GM12864 (cell line): ENCODE data around the gene GPC5.

Source experiments
- DNase-seq: peaks from one replicate; pipeline ENCODE4 v3.0.0-alpha.2; 2011; ENCODE audit warnings: low read depth
- H3K4me3 ChIP-seq: 2 replicates; pipeline ENCODE4 v1.5.1; 2011; ENCODE audit warnings: mild to moderate bottlenecking, low read depth, low read length, control low read depth
- TF ChIP-seq, protein P1 (sequence below): IDR thresholded peaks from 2 replicates; pipeline ENCODE4 v1.5.1; 2011; ENCODE audit warnings: low read depth, mild to moderate bottlenecking, moderate library complexity, low read length, control low read depth, inconsistent platforms; ENCODE audit errors: missing control alignments

Gene GPC5

DNA sequence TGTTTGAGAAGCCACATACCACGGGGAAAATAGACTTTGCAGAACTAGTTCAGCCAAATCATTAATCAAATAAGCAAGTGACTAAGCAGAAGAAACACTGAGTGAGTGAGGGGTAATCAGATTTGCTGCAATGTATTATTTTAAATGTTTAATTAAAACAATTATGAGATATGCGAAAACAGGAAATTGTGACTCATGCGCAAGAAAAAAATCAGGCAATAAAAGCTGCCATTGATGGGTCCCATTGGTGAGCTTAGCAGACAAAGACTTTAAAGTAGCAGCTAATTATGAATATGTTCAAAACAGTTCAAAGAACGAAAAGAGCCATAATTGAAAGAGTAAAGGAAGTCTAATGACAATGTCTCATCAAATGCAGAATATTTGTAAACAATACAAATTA lies 644.1 kb downstream of the GPC5 start:
- no peak for DNase-seq
- H3K4me3 ChIP-seq: no peak overlapping the region
- TF ChIP-seq, protein P1, sequence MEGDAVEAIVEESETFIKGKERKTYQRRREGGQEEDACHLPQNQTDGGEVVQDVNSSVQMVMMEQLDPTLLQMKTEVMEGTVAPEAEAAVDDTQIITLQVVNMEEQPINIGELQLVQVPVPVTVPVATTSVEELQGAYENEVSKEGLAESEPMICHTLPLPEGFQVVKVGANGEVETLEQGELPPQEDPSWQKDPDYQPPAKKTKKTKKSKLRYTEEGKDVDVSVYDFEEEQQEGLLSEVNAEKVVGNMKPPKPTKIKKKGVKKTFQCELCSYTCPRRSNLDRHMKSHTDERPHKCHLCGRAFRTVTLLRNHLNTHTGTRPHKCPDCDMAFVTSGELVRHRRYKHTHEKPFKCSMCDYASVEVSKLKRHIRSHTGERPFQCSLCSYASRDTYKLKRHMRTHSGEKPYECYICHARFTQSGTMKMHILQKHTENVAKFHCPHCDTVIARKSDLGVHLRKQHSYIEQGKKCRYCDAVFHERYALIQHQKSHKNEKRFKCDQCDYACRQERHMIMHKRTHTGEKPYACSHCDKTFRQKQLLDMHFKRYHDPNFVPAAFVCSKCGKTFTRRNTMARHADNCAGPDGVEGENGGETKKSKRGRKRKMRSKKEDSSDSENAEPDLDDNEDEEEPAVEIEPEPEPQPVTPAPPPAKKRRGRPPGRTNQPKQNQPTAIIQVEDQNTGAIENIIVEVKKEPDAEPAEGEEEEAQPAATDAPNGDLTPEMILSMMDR: no peak

DNA sequence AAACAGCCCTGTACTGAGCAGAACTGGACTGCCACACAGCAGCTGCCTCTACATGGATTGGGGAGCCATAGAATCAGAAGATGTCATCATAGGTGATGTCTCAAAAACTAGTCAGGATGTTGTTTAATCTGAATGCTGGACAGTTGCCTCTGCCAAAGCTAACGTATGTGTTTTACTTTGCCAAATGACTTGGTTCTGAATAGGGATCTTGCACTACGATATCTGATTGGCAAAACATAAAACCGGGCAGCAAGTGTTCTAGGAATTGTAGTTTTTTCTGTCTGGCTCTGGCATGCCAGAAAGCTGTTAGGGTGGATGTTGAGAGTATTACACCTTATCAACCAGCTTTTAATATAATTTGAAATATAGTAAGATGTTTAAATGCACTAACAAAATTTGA lies 645.9 kb downstream of the GPC5 start:
- H3K4me3 ChIP-seq: no peak overlapping the region
- TF ChIP-seq, protein P1: no peak
- DNase-seq: no peak

DNA sequence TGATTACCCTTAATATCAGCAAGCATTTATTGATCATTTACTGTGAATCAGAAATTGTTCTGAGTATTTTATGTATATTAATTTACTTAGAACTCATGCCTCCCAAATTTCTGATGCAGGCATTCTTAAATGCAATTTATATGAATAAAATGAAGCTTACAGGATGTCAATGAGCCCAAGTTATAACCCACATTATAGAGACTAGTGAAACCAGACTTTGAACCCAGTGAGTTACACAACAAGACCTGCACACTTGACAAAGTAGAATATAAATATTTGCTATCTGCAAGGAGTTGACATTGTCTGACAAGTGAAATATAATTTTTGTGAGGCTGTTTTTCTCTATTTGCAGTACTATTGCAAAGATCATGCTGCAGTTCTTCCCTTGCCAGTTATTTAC lies 656.0 kb downstream of the GPC5 start:
- TF ChIP-seq, protein P1: no peak
- no peak overlapping the region for H3K4me3 ChIP-seq
- no peak for DNase-seq

DNA sequence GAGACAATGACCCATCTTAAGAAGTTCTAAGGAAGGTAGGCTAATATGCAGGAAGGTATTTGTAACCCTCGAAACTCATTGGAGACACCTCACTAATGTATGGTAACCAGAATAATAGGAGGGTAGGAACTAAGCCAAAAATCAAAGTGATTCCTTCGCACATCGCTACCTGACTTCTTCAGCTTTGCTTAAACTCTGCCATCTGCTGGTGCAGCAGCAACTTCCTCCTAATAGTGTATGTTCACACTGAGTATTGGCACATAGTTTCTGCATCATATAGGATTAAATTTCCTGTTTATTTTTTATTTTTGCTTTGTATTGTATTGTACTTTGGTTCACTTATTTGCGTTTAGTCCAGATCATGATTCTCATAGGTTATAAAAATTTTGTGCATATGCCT lies 676.2 kb downstream of the GPC5 start:
- TF ChIP-seq, protein P1: no peak
- DNase-seq: no peak
- H3K4me3 ChIP-seq: no peak overlapping the region

DNA sequence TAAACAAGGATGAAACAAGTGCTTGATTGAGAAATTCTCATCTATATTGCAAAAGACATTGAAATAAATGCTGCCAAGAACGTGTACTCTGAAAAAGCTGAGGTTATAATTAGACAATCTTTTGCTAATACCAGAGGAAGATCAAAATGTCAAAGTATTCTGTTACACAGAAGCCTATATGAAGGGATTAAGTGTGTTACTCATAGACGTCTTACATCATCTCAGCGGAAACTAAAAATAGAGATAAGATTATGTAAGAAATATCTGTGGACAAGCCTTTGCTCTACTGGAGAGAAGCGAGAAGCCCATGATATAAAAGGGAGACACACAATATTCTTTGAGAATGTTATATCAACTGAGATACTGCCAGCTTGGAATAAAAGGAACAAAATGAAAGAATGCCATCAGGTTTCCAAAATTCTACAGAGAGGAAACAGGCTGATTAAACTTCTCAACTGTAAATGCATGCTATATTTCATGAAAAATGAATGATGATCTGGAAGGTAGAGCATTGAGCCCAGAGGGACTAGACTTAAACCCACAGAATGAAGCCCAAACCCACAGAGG lies 699.0 kb downstream of the GPC5 start:
- no peak for DNase-seq
- TF ChIP-seq, protein P1: no peak
- H3K4me3 ChIP-seq: no peak overlapping the region

DNA sequence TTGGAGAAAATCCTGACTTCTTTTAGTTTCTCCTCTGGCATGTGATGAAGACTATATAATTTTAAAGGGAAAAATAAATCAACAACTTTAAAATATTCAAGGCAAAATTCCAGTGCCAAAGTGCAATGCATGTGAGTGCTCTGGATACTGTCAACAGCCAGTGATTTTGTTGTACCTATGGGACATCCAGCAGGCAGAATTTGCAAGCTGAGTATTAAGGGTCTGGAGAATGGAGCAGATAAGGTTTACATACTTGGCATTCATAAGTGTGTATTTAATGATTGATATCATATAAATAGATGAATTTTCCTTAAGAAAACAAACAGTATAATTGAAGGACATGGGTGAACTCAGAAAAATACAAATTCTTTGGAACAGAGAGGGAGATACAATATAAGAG lies 703.4 kb downstream of the GPC5 start:
- no peak for DNase-seq
- H3K4me3 ChIP-seq: no peak overlapping the region
- TF ChIP-seq, protein P1: no peak

DNA sequence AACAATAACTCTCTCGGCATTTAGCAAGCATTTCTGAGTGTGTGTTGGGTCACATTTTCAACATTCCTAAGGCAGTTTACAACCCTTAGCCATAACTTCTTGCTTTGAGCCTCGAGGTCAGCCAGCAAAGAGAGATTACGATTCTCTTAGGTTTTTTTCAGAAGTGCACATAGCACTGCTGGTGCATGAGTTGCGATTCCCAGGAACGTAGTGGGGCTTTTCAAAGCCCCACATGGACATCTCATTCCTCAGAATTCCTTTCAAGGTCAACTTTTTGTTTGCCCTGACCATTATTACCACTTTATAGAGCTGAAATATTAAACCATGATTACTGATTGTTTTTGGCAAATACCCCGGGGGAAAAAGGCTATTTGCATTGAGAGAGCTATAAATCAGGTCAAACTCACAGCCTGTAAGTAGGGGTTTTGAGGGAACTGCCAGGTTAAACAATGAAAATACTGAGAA lies 705.3 kb downstream of the GPC5 start:
- TF ChIP-seq, protein P1: no peak
- no peak overlapping the region for H3K4me3 ChIP-seq

More for the DNA sequence above, 705.3 kb downstream of the GPC5 start:
- no peak for DNase-seq
